Thoracic aorta (tissue), 2 donors: ENCODE data around the gene MYO1G. TPM values are rescaled to one million over a fixed set of nuclear protein-coding genes. Genes with fewer than 3 reads are reported as not detected.
A peak's percentile ranks its signal among the peaks of the same experiment; 100 is the strongest.

ENCODE experiments used
- ATAC-seq: fragments of 150-250 bp; one replicate; pipeline ENCODE4 v1.8.0; 2017; ENCODE audit warnings: low read depth; ENCODE audit not compliant: insufficient number of reproducible peaks, low FRiP score
- DNase-seq: peaks from one replicate; pipeline ENCODE4 v3.0.0-alpha.2; 2020; ENCODE audit warnings: low spot score
- H3K27ac ChIP-seq, 2 donors: fragments of 200-600 bp; sonication (generic); 1 replicate in 1 of 2; 2 replicates in 1 of 2; pipeline ENCODE4 v1.5.1; 2016; ENCODE audit warnings: mild to moderate bottlenecking in 2 of 2, moderate library complexity in 2 of 2
- H3K27me3 ChIP-seq: fragments of 200-600 bp; sonication (generic); replicated peaks from 2 replicates; pipeline ENCODE4 v1.6.0; 2016; ENCODE audit warnings: mild to moderate bottlenecking; ENCODE audit not compliant: insufficient read depth
- H3K36me3 ChIP-seq: fragments of 200-600 bp; sonication (generic); one replicate; pipeline ENCODE4 v1.5.1; 2016
- H3K4me1 ChIP-seq, 2 donors: fragments of 200-600 bp; sonication (generic); 1 replicate in 1 of 2; 2 replicates in 1 of 2; pipeline versions ENCODE4 v1.5.1 to v1.6.0; 2016; ENCODE audit warnings: low read depth in 2 of 2, mild to moderate bottlenecking in 1 of 2; ENCODE audit not compliant: control insufficient read depth in 1 of 2
- H3K4me3 ChIP-seq: fragments of 200-600 bp; sonication (generic); 2 replicates; pipeline ENCODE4 v1.5.1; 2016; ENCODE audit warnings: mild to moderate bottlenecking
- H3K9me3 ChIP-seq: fragments of 200-600 bp; sonication (generic); 2 replicates; pipeline ENCODE4 v1.5.1; 2016
- CTCF ChIP-seq: fragments of 200-600 bp; sonication (generic); IDR thresholded peaks from one replicate; pipeline ENCODE4 v1.5.1; 2019; ENCODE audit warnings: antibody characterized with exemption
- total RNA-seq, 2 donors: library from RNA; depleted of rRNA; stranded (reverse); fragments of >200 nt; gene quantifications; one replicate each; pipeline versions ENCODE4 v1.1.0 to v1.2.3, GENCODE V29; 2016

The MYO1G gene
- total RNA-seq, 2 donors from 2014 or later: 2.0 to 13.8 TPM

GRCh38 chr7:44986218-44987053, 7.6 kb upstream of the MYO1G start:
- Histone ChIP-seq H3K4me1 (peaks cover 12 to 37% of the 10 kb centered on the region in 2 donors), H3K9me3 (no peaks in the 10 kb centered on the region), H3K27ac (peak overlapping the region; percentile 88 to 90), H3K27me3 (no peaks in the 10 kb centered on the region), H3K36me3 (peaks cover 11% of the 10 kb centered on the region), H3K4me3 (peak overlapping the region; percentile 78)
- DNase-seq: peak; percentile 76
- ATAC-seq: peak; percentile 95
- no peak for TF ChIP-seq CTCF

- H3K36me3 ChIP-seq: peaks cover 11% of the 10 kb centered on the region
- ATAC-seq: no peak
- H3K4me1 ChIP-seq: peaks cover 12 to 36% of the 10 kb centered on the region in 2 donors
Measured at GRCh38 chr7:44985900-44986217, 7.0 kb upstream of the MYO1G start.

GRCh38 chr7:44985033-44985695, 6.3 kb upstream of the MYO1G start:
- Histone ChIP-seq H3K4me1 (peaks cover 12 to 36% of the 10 kb centered on the region in 2 donors), H3K9me3 (no peaks in the 10 kb centered on the region), H3K4me3 (peak overlapping the region; percentile 78), H3K36me3 (peaks cover 11% of the 10 kb centered on the region), H3K27me3 (no peaks in the 10 kb centered on the region), H3K27ac (peak overlapping the region; percentile 88 to 90)
- DNase-seq: no peak
- ATAC-seq: no peak
- TF ChIP-seq CTCF: no peak

More at GRCh38 chr7:44985900-44986217, 7.0 kb upstream of the MYO1G start:
- peak overlapping the region; percentile 88 to 90 for H3K27ac ChIP-seq
- no peak for TF ChIP-seq CTCF
- no peak for DNase-seq
- no peaks in the 10 kb centered on the region for H3K9me3 ChIP-seq
- H3K27me3 ChIP-seq: no peaks in the 10 kb centered on the region
- H3K4me3 ChIP-seq: peak overlapping the region; percentile 78

DNA sequence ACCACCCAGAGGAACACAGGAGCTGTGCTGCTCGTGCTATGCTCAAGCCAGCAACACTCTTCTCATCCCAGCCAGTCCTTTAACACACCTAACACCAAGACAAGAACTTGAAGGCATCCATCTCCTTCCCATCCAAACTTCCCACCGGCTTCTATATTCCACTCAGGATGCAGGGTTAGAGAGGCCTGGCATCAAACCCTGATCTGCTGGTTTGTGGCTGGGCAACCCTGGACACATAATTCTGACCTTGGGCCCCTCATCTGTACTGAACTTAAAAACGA, 5.6 kb upstream of the MYO1G start:
- Histone ChIP-seq H3K4me1 (peaks cover 12 to 38% of the 10 kb centered on the region in 2 donors), H3K9me3 (no peaks in the 10 kb centered on the region), H3K4me3 (no peak overlapping the region), H3K27me3 (no peaks in the 10 kb centered on the region), H3K27ac (no peak overlapping the region), H3K36me3 (peaks cover 11% of the 10 kb centered on the region)
- TF ChIP-seq CTCF: no peak
- no peak for ATAC-seq
- DNase-seq: no peak

DNA sequence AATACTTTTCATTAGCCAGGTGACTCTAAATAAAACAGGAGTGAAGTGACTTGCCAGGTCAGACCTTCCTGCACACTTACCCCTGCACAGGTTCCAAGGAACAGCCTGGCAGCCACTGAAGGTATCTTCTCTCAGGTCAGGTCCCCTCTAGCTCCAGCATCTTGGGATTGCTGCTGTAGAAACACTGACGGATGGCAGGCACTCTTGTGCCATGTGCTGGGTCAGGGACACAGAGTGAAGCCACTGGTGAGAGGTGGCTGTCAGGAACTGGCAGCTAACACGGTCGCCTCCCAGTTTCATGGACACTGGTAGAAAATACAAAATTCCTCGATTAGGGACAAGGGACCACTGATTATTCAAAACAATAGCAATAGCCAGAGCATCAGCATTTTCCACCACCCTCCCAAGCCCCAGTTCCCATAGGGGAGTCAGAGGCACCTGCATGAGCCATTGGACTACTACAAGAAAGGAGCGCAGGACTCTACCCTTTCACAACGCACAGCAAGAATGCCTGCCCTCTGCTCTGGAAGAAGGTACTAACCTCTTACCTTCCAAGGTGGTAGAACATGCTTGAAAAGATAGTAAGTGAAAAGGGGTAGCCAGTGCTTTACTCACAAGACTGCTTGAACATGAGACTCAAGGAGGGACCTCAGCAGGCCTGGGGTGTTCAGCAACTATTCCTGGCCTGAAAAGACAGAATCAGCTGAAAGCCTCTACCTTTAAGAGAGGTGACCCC, 5.1 kb upstream of the MYO1G start:
- no peaks in the 10 kb centered on the region for H3K9me3 ChIP-seq
- H3K27me3 ChIP-seq: no peaks in the 10 kb centered on the region
- H3K4me3 ChIP-seq: no peak overlapping the region
- TF ChIP-seq CTCF: no peak
- DNase-seq: no peak
- no peak overlapping the region for H3K27ac ChIP-seq
- H3K36me3 ChIP-seq: peaks cover 11% of the 10 kb centered on the region
- no peak for ATAC-seq
- peaks cover 12 to 39% of the 10 kb centered on the region in 2 donors for H3K4me1 ChIP-seq
